HG03108 (cell line): Measurements from ENCODE around the gene CORO7.

Experiments
- ATAC-seq: cut with Tn5 transposase; IDR thresholded peaks from one replicate; pipeline ENCODE4 v1.9.1; 2021; ENCODE audit warnings: moderate library complexity; ENCODE audit not compliant: unreplicated experiment

CORO7 gene

GRCh38 chr16:4373356-4373908 is 43.0 kb downstream of the CORO7 start:
- ATAC-seq: no peak

- no peak for ATAC-seq
These were observed 43.6 kb downstream of the CORO7 start for GRCh38 chr16:4372578-4373355.

DNA sequence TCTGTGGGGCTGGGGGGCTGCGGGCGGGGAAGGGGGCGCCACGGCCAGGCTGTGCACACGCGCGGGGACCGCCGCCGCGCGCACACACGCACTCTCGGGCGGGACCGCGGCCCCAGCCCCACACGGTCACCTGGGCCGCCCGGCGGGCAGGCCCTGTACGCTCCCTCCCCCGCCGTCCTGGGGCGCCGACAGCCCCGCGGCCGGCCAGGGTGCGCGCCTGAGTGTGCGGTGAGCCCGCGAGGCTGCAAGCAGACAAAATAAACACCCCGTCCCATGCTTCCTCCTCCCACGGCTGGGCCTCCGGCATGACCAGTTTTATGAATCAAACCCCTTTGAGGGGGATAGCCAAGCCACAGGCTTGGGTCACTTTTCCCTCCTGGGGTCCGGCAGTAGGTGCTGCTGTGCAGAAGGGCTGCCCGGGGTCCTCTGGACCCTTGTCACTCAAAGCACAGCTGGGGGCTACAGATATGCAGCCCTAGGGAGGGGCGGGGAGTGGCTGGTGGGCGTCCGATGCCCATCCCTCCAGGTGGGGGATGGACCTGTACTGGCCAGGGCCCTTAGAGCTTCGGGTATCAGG is 44.3 kb downstream of the CORO7 start:
- no peak for ATAC-seq

DNA sequence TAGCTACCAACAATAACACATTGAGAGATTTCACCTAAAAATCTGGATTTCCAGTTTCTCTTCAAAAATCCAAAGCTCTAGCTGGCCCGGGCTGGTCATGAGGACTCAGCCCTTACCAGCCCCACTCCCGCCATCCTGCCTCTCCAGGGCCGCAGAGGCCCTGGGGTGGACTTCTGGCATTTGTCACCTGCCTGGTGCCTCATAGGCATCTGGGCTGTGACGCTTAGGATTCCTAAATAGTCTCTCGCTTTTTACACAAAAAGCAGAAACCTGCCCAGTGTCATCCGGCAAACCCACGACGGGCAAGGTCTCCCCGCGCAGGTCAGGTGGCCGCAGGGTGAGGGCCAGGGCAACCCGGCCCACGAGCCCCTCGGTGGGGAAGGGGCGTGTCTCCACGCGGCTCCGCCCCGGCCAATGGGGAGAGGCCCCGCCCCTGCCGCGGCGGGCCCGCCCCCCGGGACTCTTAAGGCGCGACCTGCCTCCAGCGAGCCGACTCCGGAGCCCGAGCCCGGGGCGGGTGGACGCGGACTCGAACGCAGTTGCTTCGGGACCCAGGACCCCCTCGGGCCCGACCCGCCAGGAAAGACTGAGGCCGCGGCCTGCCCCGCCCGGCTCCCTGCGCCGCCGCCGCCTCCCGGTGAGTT is 44.9 kb downstream of the CORO7 start, which contains the start of gene VASN:
Gene VASN, plus strand, starts transcription at position 492 of the 644 bp plus-strand sequence. CDS start 9,030 bp downstream, outside the sequence.
- ATAC-seq: no peak

DNA sequence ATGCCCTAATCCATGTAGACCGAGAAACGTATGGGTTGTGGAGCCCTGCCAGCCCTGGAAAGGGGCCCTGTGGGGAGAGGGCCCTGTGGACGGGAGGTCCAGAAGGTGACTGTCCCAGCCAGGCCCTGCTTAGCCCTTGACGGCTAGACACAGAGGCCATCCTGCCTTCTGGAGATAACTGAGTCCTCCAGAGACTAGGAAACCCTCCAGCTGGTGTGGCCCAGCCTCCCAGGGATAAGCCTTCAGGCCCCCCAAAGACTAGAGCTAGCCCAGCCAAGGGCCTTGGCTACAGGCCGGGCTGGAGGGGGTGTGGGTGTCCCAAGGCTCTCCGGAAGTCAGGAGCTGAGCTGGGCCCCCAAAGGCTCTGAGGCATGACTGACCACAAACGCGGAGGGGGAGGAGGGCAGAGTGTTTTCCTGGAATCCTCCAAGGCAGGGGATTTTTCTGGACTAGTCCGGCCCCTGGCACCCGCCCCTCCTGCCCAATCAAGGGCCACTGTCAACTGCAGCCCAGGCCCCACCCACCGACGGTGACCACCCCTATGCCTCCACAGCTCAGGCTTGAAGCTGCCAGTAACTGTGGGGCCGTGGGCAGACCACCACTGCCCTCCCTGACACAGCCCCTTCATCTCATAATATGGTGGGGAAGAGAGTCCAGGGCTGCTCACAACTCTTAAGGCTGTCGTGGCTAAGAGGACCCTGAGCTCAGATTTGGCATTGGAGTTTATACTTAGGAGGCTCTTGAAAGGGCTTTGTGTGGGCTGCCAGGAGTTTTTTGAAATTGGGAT is 45.6 kb downstream of the CORO7 start:
- no peak for ATAC-seq

DNA sequence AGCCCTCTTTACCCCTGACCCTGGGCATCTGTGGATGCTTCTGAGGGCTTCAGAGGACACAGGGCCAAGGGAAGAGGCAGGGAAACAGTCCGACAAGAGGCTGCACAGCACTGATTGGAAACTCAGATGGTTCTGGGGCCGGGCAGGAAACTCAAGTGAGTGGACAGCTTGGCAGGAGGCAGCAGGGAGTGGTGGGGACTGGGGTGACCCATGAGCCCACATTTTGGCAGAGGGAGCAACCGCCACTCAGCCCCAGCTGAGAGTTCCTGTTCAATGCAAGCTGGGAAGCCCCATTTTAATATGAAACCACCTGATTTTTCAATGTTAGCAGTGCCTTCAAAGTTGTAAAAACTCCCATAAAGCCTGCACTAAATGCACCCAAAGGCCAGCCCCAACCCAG is 46.2 kb downstream of the CORO7 start:
- no peak for ATAC-seq

DNA sequence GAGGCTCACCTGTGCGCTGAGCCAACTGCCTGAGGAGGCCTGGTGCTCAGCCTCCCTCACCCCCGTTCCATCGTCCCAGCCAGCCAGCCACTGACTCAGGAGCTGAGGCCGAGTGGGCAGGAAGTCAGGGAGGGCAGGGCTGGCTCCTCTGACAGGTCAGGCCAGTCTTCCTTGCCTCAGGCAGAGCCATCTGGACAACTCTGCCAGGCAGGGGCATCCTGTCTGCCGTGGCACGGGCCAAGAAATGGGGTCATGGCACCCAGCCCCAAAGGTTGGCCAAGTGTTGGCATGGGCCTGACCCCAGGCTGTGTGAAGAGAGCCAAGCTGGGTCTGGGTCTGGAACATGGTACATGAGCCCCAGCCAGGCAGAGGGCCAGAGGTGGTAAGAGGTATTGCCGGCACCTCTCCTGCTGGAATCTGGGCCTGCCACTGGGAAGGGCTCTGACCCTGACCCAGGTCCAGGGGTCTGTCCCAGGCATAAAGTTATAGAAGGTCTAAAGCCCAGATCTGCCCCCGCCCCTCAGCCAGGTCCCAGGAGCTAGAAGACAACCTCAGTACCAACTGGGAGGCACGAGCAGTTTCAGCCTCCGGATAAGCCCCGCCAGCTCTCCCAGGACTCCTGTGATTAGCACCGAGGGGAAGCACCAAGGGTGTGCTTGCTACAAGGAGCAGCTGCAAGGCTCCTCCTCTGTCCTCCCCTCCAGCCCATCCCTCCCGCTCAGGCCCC is 47.2 kb downstream of the CORO7 start:
- ATAC-seq: no peak

DNA sequence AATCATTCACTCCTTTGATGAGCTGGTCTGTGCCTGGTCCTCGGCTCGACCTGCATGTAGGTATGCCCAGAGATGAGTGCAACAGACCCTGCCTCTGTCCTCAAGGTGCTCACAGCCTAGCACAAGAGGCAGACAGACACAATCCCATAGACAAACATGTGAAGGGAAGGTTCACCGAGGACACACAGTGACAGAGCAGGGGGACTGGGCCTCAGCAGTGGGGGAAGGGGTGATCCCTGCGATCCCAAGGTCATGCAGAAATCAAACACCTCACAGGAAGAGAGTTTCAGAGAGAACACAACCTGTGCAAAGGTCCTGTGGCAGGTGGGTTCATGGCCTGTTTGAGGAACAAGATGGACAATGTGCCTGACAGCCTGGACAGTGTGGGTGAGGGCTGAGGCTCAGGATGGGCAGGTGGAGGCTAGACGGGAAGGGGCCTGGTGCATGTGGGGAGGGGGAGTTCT is 49.0 kb downstream of the CORO7 start:
- ATAC-seq: no peak

GRCh38 chr16:4366016-4366415 is 50.4 kb downstream of the CORO7 start:
- ATAC-seq: no peak

DNA sequence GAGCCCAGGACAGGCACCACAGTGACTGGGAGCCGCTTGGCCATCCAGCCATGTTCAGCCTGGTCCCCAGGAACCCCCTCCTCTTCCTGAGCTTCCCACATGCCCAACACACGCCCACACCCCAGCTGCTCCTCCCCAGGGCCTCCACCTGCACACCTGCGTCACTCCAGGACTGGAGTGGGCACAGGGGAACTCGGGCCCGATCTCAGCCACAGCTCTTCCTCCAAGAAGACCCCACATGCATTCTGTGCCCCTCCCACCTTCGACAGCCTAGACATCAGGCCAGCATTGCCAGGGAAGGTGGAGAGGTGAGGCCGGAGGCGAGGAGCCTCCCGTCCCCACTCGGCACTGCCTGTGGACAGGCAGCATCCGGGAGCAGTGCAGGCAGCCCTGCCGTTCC is 50.8 kb downstream of the CORO7 start:
- no peak for ATAC-seq

DNA sequence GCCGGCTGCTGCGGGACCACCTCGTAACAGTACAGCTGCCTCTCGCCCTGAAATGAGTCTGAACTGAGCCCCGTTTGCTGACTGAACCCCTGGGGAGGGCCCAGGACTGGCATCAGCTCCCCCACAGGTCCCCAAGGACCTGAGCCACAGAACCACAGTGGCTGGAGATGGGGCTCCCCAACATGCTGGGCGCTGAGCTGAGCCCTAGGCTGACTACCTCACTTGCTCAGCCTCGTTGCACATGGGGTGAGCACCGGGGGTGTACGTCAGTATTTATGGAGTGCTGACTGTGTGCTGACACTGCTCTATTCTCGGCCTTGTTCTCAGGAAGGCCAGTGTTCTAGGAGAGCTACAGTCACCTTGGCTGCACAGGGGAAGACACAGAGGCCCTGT is 51.4 kb downstream of the CORO7 start:
- ATAC-seq: peak; percentile 48

- ATAC-seq: no peak
These were observed 52.0 kb downstream of the CORO7 start for GRCh38 chr16:4364196-4365013.

DNA sequence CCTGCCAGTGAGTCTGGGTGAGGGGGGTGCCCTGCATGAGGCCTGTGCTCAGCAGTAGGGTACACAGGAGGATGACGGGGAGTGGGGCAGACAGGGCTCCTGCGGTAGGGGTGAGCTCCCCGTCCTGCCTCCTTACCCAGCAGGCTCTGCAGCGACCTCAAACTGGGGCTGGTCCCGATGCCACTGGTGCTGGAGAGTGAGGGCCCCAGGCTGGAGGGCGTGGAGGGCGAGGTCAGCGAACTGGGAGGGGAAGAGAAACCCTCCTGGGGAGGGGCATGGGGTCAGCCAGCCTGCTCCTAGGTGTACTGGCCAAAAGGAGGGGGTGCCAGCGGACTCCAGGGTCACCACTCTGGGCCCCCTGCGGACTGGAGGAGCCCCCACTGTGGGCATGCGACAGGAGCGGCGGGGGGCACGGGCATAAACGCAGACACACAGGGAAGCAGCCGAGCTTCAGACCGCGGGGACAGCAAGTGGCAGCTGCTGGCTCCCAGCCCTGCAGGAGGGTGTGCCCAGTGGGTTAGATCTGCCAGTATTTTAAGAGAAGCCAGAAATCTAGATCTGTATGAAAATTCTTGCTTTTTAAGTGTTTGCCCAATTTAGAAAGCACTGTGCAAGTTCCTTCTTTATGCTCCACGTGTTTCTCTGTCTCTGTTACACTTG is 53.8 kb downstream of the CORO7 start:
- ATAC-seq: no peak

- ATAC-seq: no peak
These were observed 54.5 kb downstream of the CORO7 start for GRCh38 chr16:4361944-4362311.

DNA sequence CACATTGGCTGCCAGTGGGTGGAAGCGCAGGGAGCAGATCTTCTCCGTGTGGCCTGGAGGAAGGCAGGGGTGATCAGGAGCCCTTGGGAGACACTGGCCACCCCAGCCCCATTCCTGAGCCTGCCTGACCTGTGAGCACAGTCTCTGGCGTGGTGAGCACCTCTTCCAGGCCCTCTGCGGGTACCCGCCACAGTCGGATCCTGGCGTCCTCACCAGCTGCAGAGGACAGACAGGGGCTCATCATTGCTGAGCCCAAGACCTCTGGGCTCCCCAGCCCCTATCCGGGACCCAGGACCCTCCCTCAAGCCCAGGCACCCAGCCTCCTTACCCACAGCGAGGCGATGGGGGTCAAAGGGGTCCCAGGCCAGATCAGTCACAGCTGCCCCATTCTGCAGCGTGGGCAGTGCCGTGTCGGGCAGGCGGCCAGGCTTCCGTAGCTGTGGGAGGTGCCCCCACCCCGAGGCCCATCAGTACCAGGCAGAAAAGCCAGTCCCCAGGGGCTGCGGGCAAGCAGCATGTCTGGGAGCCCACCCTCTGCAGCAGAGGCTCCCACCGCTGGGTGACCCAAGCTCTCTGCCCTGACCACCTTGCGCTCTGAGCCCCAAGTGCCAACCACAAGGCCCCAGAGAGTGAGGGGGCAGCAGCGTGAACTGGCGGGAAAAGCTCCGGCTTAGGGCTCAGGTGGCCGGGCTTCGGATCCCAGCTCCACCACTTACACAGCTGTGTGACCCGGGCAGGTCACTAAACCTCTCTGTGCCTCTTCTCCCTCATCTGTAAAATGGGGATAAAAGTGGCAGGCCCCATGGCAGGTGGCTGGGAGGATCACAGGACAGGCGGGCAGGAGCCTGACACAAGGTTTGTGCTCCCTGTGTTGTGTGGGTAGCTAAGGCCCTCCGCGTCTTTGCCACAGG is 55.1 kb downstream of the CORO7 start:
- ATAC-seq: no peak

GRCh38 chr16:4360538-4361021 is 55.8 kb downstream of the CORO7 start:
- no peak for ATAC-seq

GRCh38 chr16:4359914-4360313 is 56.5 kb downstream of the CORO7 start:
- no peak for ATAC-seq
